HCT116 (cell line): ENCODE data around the gene LPCAT2. TPM values are rescaled to one million over a fixed set of nuclear protein-coding genes. Genes with fewer than 3 reads are reported as not detected.

Experiments used
- ATAC-seq: fragments of 200-7000 bp; cut with Tn5 transposase; 2 replicates; pipeline ENCODE4 v1.9.1; 2020; ENCODE audit warnings: mild to moderate bottlenecking, moderate library complexity
- BruUV-seq: library from RNA; stranded (reverse); fragments of 400-500 nt; replicated peaks from 2 replicates; lab custom pipeline; 2021; lab: Mats Ljungman, UMichigan
- CTCF ChIA-PET: fragments of 300-600 bp; sonication (Branson Sonifier 250); formaldehyde crosslinking; loops from one replicate; lab custom pipeline; 2021; ENCODE audit warnings: antibody characterized with exemption; lab: Charles Lee
- POLR2A ChIA-PET: fragments of 300-600, 350-600 bp; sonication (Branson Sonifier 250); formaldehyde crosslinking; loops from one replicate; lab custom pipeline; 2021; ENCODE audit warnings: antibody characterized with exemption; lab: Charles Lee
- RAD21 ChIA-PET, 2 experiments: fragments of 300-600 bp; sonication (Branson Sonifier 250); formaldehyde crosslinking; loops; one replicate each; lab custom pipeline; 2023; ENCODE audit warnings: low total read pairs in 2 of 2; ENCODE audit not compliant: uncharacterized antibody in 2 of 2, unreplicated experiment in 2 of 2, low non-redundant PET in 1 of 2; lab: Charles Lee
- DNase-seq: peaks from one replicate; pipeline ENCODE4 v3.0.0-alpha.2; 2010; ENCODE audit warnings: low read depth, low spot score
- H2AFZ ChIP-seq: fragments of 200-600 bp; shearing (Covaris generic), sonication (generic); 2 replicates; pipeline ENCODE4 v1.6.1; 2017; ENCODE audit warnings: low read depth, mixed run types, mixed read lengths, antibody characterized with exemption, low read length; ENCODE audit not compliant: poor library complexity, severe bottlenecking
- H3K27ac ChIP-seq: 2 replicates; pipeline ENCODE4 v1.5.1; 2012; ENCODE audit warnings: low read depth, low read length
- H3K27me3 ChIP-seq: fragments of 200-600 bp; sonication (generic); 2 replicates; pipeline ENCODE4 v1.6.1; 2016; ENCODE audit warnings: mixed run types, low read length, mixed read lengths; ENCODE audit not compliant: insufficient read depth
- H3K36me3 ChIP-seq, 2 experiments: fragments of 200-500 bp in 1 of 2; fragments of 200-600 bp in 1 of 2; sonication (Bioruptor generic) in 1 of 2; sonication (generic) in 1 of 2; 2 replicates each; pipeline versions ENCODE4 v1.5.1 to v1.6.1; 2014 to 2016; ENCODE audit warnings: low read length in 2 of 2, inconsistent platforms in 1 of 2, mixed read lengths in 1 of 2, mixed run types in 1 of 2; ENCODE audit not compliant: insufficient read depth in 2 of 2, control insufficient read depth in 1 of 2
- H3K4me1 ChIP-seq, 2 experiments: fragments of 200-600 bp in 1 of 2; sonication (generic) in 1 of 2; 2 replicates each; pipeline versions ENCODE4 v1.5.1 to v1.6.1; 2012 to 2017; ENCODE audit warnings: low read length in 2 of 2, inconsistent platforms in 1 of 2, mild to moderate bottlenecking in 1 of 2, mixed read lengths in 1 of 2, mixed run types in 1 of 2, moderate library complexity in 1 of 2; ENCODE audit not compliant: insufficient read depth in 2 of 2, control insufficient read depth in 1 of 2
- H3K4me2 ChIP-seq: fragments of 200-600 bp; sonication (generic); 2 replicates; pipeline ENCODE4 v1.6.1; 2017; ENCODE audit warnings: mixed run types, low read length, mixed read lengths
- H3K4me3 ChIP-seq, 2 experiments: fragments of 200-600 bp in 1 of 2; sonication (generic) in 1 of 2; replicated peaks in 1 of 2; 2 replicates each; pipeline ENCODE4 v1.5.1; 2011 to 2016; ENCODE audit warnings: low read length in 2 of 2, control low read depth in 1 of 2, low read depth in 1 of 2, mild to moderate bottlenecking in 1 of 2, mixed read lengths in 1 of 2, mixed run types in 1 of 2
- H3K79me2 ChIP-seq: fragments of 200-600 bp; sonication (generic); 2 replicates; pipeline ENCODE4 v1.6.1; 2017; ENCODE audit warnings: mild to moderate bottlenecking, mixed run types, low read length, moderate library complexity, mixed read lengths; ENCODE audit not compliant: insufficient read depth
- H3K9ac ChIP-seq: fragments of 200-600 bp; sonication (generic); 2 replicates; pipeline ENCODE4 v1.6.1; 2016; ENCODE audit warnings: low read length, mixed read lengths
- H3K9me2 ChIP-seq: fragments of 200-600 bp; sonication (generic), shearing (Covaris generic); 2 replicates; pipeline ENCODE4 v1.6.1; 2017; ENCODE audit warnings: mixed run types, mild to moderate bottlenecking, moderate library complexity; ENCODE audit not compliant: insufficient read depth
- H3K9me3 ChIP-seq, 2 experiments: fragments of 200-500 bp in 1 of 2; fragments of 200-600 bp in 1 of 2; sonication (Bioruptor generic) in 1 of 2; sonication (generic) in 1 of 2; 2 replicates each; pipeline ENCODE4 v1.6.1; 2014 to 2017; ENCODE audit warnings: low read length in 2 of 2, mixed read lengths in 2 of 2, inconsistent platforms in 1 of 2, low read depth in 1 of 2, mild to moderate bottlenecking in 1 of 2, mixed run types in 1 of 2, moderate library complexity in 1 of 2; ENCODE audit not compliant: control insufficient read depth in 1 of 2, insufficient read depth in 1 of 2
- H4K20me1 ChIP-seq: fragments of 200-600 bp; sonication (generic), shearing (Covaris generic); 2 replicates; pipeline ENCODE4 v1.6.1; 2017; ENCODE audit warnings: mixed run types, mild to moderate bottlenecking, moderate library complexity; ENCODE audit not compliant: insufficient read depth
- ATF3 ChIP-seq: IDR thresholded peaks from 2 replicates; pipeline ENCODE4 v1.6.1; 2012
- EGR1 ChIP-seq: IDR thresholded peaks from 2 replicates; pipeline ENCODE4 v1.6.1; 2012; ENCODE audit warnings: low read depth
- ELF1 ChIP-seq: IDR thresholded peaks from 2 replicates; pipeline ENCODE4 v1.6.1; 2012; ENCODE audit warnings: low read depth, borderline replicate concordance
- EZH2 ChIP-seq: fragments of 200-600 bp; sonication (generic); IDR thresholded peaks from 2 replicates; pipeline ENCODE4 v1.6.1; 2017; ENCODE audit warnings: antibody characterized with exemption, mixed run types
- EZH2phosphoT487 ChIP-seq: fragments of 200-600 bp; IDR thresholded peaks from 2 replicates; pipeline ENCODE4 v1.6.1; 2018; ENCODE audit warnings: antibody characterized with exemption, borderline replicate concordance
- JUND ChIP-seq: IDR thresholded peaks from 2 replicates; pipeline ENCODE4 v1.6.1; 2012
- POLR2A ChIP-seq: IDR thresholded peaks from 2 replicates; pipeline ENCODE4 v1.7.0; 2011; ENCODE audit warnings: borderline replicate concordance; ENCODE audit not compliant: insufficient read depth, insufficient read length; ENCODE audit errors: extremely low read depth
- POLR2AphosphoS5 ChIP-seq: IDR thresholded peaks from 2 replicates; pipeline ENCODE4 v1.6.1; 2011; ENCODE audit warnings: mild to moderate bottlenecking, low read depth, low read length, moderate library complexity
- RAD21 ChIP-seq: IDR thresholded peaks from 2 replicates; pipeline ENCODE4 v1.6.1; 2012; ENCODE audit warnings: low read depth, mild to moderate bottlenecking
- SIN3A ChIP-seq: IDR thresholded peaks from 2 replicates; pipeline ENCODE4 v1.6.1; 2012; ENCODE audit warnings: low read depth
- SP1 ChIP-seq: IDR thresholded peaks from 2 replicates; pipeline ENCODE4 v1.6.1; 2012; ENCODE audit warnings: low read depth
- SRF ChIP-seq: IDR thresholded peaks from 2 replicates; pipeline ENCODE4 v1.6.1; 2012; ENCODE audit warnings: low read depth
- TCF7L2 ChIP-seq: IDR thresholded peaks from 2 replicates; pipeline ENCODE4 v1.7.0; 2011; ENCODE audit warnings: borderline replicate concordance, inconsistent platforms; ENCODE audit not compliant: insufficient read depth, insufficient read length; ENCODE audit errors: extremely low read depth
- ZFX ChIP-seq: fragments of 450-650 bp; IDR thresholded peaks from 2 replicates; pipeline ENCODE4 v1.6.1; 2017
- ZNF274 ChIP-seq: fragments of 200-500 bp; sonication (Bioruptor generic); IDR thresholded peaks from 2 replicates; pipeline ENCODE4 v1.6.1; 2014; ENCODE audit warnings: mild to moderate bottlenecking, low read depth, low read length, inconsistent platforms
- intact Hi-C: fragments of 100-400 bp; cut with micrococcal nuclease; formaldehyde crosslinking; loops from 2 replicates; pipeline ENCODE4 v1.10.0; 2022
- total RNA-seq: library from RNA; stranded (reverse); gene quantifications from one replicate; pipeline ENCODE4 v1.2.1, GENCODE V29; 2021; ENCODE audit not compliant: unreplicated experiment

Gene LPCAT2
- total RNA-seq, 1 experiment from 2014 or later, result 13.1 TPM

DNA sequence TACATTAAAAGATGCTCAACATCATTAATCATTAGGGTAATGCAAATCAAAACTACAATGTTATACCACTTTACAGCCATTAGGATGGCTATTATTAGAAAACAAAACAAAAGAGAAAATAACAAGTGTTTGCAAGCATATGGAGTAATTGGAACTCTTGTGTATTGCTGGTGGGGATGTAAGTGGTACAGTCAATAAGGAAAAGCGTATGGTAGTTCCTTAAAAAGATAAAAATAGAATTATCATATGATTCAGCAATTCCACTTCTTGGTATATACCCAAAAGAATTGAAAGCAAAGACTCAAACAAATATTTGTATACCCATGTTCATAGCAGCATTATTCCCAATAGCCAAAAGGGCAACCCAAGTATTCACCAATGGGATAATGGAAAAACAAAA lies 56.2 kb downstream of the LPCAT2 start:
- no peaks in the 10 kb centered on the region for H3K36me3 ChIP-seq
- no peaks in the 10 kb centered on the region for H3K9me2 ChIP-seq
- ChIA-PET POLR2A (no interaction called here), CTCF (no interaction called here), RAD21 (no interaction called here)
- H3K27me3 ChIP-seq, result no peaks in the 10 kb centered on the region
- no peak overlapping the region for H3K9ac ChIP-seq
- no peaks in the 10 kb centered on the region for H4K20me1 ChIP-seq
- H3K79me2 ChIP-seq, result no peaks in the 10 kb centered on the region
- no peak for TF ChIP-seq POLR2AphosphoS5
- TF ChIP-seq ZNF274, result no peak
- TF ChIP-seq RAD21, result no peak
- TF ChIP-seq, all 23 proteins: peak for 0
- Histone ChIP-seq H2AFZ (no peak overlapping the region), H3K27ac (no peak overlapping the region), H3K9me3 (no peaks in the 10 kb centered on the region), H3K4me2 (no peak overlapping the region), H3K4me3 (no peak overlapping the region), H3K4me1 (no peaks in the 10 kb centered on the region)
- no peak for DNase-seq
- intact Hi-C loops, result no loop called here
- ATAC-seq, result no peak
- no TSS peak for BruUV-seq

DNA sequence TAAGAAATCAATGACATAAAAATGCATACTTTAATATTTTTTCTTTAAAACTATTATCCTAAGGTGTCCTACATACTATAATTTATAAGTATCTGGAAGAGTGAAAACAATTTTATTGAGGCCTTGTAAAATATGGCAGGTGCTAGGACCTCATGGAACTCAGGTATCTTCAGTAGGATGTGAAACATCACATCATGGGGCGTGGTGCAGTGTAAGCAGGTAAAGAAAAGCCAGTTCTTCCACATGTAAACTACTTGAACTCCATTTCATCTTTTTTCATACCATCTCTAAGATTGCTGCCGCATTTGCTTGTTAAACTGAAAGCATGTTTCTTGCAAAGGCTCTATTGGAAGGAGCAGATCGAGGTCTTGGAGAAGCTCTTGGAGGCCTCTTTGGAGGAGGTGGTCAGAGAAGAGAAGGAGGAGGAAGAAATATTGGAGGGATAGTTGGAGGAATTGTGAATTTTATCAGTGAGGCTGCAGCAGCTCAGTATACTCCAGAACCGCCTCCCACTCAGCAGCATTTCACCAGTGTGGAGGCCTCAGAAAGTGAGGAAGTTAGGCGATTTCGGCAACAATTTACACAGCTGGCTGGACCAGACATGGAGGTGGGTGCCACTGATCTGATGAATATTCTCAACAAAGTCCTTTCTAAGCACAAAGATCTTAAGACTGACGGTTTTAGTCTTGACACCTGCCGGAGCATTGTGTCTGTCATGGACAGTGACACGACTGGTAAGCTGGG lies 57.7 kb downstream of the LPCAT2 start, which contains the start of gene CAPNS2:
Gene CAPNS2 (plus strand): TSS at position 253 of the 744 bp plus-strand sequence. CDS start 73 bp downstream, at position 326.
- Histone ChIP-seq H3K9me2 (no peaks in the 10 kb centered on the region), H3K27ac (no peak within 1 kb of the TSS), H3K79me2 (no peaks in the 10 kb centered on the region), H3K9me3 (no peaks in the 10 kb centered on the region), H3K4me3 (no peak within 1 kb of the TSS), H3K4me1 (no peaks in the 10 kb centered on the region), H3K9ac (no peak within 1 kb of the TSS), H3K4me2 (no peak within 1 kb of the TSS), H3K27me3 (no peaks in the 10 kb centered on the region), H4K20me1 (no peaks in the 10 kb centered on the region), H2AFZ (no peak within 1 kb of the TSS), H3K36me3 (no peaks in the 10 kb centered on the region)
- POLR2A ChIA-PET, result no interaction called here
- no TSS peak for BruUV-seq
- DNase-seq (no peak), ATAC-seq (no peak)
- intact Hi-C loops, result no loop called here
- CTCF ChIA-PET, result no interaction called here
- TF ChIP-seq SP1, result no peak
- no peak for TF ChIP-seq POLR2A
- TF ChIP-seq SRF, result no peak
- TF ChIP-seq TCF7L2, result no peak
- TF ChIP-seq ELF1, result no peak
- no peak for TF ChIP-seq JUND
- TF ChIP-seq SIN3A, result no peak
- no peak for TF ChIP-seq ZFX
- no peak for TF ChIP-seq EZH2
- no peak for TF ChIP-seq EGR1
- TF ChIP-seq ATF3, result no peak
- TF ChIP-seq EZH2phosphoT487, result no peak
- RAD21 ChIA-PET, result no interaction called here
